HG02763 (cell line): Measurements from ENCODE around the gene PCDHGB1.
"Not testable (repeated sequence)": the region's sequence is repeated elsewhere in the genome, so short reads cannot be mapped to it uniquely, and the experiment has no call there.

ENCODE experiments used
- ATAC-seq: cut with Tn5 transposase; IDR thresholded peaks from one replicate; pipeline ENCODE4 v1.9.1; 2021; ENCODE audit warnings: mild to moderate bottlenecking, moderate library complexity; ENCODE audit not compliant: unreplicated experiment

PCDHGB1 gene

GRCh38 chr5:141345327-141345726 lies 4.6 kb upstream of the PCDHGB1 start:
- no peak for ATAC-seq

DNA sequence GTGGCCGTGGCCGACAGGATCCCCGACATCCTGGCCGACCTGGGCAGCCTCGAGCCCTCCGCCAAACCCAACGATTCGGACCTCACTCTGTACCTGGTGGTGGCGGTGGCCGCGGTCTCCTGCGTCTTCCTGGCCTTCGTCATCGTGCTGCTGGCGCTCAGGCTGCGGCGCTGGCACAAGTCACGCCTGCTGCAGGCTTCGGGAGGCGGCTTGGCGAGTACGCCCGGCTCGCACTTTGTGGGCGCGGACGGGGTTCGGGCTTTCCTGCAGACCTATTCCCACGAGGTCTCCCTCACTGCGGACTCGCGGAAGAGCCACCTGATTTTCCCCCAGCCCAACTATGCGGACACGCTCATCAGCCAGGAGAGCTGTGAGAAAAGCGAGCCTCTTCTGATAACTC lies 3.9 kb upstream of the PCDHGB1 start:
- ATAC-seq: not testable (repeated sequence)

GRCh38 chr5:141351591-141351990 lies 1.7 kb downstream of the PCDHGB1 start:
- no peak for ATAC-seq

DNA sequence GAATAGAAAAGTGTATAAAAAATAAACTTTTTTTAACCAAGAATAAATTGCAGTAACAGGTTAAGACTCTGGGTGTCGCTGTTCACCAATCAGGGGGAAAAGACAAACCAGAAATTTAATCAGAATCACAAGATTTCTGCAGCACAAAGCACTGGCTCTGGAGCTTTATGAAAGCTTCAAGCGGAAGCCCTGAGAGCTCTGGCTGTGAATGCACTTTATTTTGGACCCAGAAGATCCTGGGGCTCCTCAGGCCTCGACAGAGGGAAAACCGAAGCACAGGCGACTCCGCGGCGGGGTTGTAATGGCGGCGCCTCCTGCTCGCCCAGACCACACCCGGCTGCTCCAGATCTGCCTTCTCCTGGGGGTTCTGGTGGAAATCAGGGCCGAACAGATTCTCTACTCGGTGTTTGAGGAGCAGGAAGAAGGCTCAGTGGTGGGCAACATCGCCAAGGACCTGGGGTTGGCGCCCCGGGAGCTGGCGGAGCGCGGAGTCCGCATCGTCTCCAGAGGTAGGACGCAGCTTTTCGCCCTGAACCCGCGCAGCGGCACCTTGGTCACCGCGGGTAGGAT lies 5.1 kb downstream of the PCDHGB1 start, which contains the start of gene PCDHGA4:
Gene PCDHGA4, plus strand, starts transcription at position 122 of the 570 bp plus-strand sequence. Its CDS starts 87 bp downstream, at position 209.
- no peak for ATAC-seq

DNA sequence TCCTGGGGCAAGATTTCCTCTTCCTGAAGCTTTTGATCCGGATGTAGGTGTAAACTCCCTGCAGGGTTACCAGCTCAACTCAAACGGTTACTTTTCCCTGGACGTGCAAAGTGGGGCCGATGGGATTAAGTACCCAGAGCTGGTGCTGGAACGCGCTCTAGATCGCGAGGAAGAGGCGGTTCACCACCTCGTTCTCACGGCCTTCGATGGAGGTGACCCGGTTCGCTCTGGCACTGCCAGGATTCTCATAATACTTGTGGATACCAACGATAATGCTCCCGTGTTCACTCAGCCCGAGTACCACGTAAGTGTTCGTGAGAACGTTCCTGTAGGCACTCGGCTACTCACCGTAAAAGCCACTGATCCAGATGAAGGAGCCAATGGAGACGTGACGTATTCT lies 5.7 kb downstream of the PCDHGB1 start:
- no peak for ATAC-seq

DNA sequence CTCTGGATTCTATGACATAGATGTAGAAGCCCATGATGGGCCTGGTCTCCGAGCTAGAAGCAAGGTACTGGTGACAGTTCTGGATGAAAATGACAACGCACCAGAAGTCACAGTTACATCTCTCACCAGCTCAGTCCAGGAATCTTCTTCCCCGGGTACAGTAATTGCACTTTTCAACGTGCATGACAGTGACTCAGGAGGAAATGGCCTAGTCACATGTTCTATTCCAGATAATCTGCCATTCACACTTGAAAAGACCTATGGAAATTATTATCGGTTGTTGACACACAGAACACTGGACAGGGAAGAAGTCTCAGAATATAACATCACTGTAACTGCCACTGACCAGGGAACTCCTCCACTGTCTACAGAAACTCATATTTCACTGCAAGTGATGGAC lies 6.2 kb downstream of the PCDHGB1 start:
- ATAC-seq: no peak

- ATAC-seq: no peak
Observed at GRCh38 chr5:141356950-141357349, 7.1 kb downstream of the PCDHGB1 start.

- no peak for ATAC-seq
Observed at GRCh38 chr5:141359790-141360426, 10.0 kb downstream of the PCDHGB1 start, which contains the start of gene PCDHGB2. Gene PCDHGB2 (plus strand): TSS chr5:141359994. CDS start chr5:141360136, 142 bp downstream.

DNA sequence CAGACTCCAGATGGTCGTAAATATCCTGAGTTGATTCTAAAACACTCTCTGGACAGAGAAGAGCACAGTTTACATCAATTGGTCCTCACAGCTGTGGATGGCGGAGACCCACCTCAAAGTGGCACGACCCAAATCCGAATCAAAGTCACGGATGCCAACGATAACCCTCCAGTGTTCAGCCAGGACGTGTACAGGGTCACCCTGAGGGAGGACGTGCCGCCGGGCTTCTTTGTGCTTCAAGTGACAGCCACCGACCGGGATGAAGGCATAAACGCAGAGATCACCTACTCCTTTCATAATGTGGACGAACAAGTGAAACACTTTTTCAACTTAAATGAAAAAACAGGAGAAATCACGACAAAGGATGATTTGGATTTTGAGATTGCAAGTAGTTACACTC lies 10.8 kb downstream of the PCDHGB1 start:
- no peak for ATAC-seq

GRCh38 chr5:141362719-141363118 lies 12.8 kb downstream of the PCDHGB1 start:
- ATAC-seq: no peak

DNA sequence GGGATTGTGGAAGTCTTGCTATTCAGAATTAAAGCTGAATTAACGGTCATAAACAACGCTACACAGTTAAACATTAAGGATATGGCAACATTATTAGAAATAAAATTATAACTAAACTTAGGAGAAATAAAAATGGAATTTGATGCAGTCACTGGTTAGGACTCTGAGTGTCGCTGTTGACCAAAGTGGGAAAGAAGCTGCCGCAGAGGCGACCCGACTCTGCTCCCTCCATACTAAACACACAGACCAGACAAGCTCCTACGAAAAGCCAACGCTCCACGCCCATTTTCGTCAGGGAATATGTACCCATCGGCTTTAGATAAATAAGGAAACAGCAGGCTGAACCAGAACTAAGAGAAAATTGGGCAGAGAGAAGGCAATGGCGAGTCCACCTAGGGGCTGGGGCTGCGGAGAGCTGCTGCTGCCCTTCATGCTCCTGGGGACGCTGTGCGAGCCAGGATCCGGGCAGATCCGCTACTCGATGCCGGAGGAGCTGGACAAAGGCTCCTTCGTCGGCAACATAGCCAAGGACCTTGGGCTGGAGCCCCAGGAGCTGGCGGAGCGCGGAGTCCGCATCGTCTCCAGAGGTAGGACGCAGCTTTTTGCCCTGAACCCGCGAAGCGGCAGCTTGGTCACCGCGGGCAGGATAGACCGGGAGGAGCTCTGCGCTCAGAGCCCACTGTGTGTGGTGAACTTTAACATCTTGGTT lies 14.2 kb downstream of the PCDHGB1 start, which contains the start of gene PCDHGA5:
Gene PCDHGA5, plus strand, starts transcription at position 211 of the 709 bp plus-strand sequence. Its CDS starts 169 bp downstream, at position 380.
- no peak for ATAC-seq

DNA sequence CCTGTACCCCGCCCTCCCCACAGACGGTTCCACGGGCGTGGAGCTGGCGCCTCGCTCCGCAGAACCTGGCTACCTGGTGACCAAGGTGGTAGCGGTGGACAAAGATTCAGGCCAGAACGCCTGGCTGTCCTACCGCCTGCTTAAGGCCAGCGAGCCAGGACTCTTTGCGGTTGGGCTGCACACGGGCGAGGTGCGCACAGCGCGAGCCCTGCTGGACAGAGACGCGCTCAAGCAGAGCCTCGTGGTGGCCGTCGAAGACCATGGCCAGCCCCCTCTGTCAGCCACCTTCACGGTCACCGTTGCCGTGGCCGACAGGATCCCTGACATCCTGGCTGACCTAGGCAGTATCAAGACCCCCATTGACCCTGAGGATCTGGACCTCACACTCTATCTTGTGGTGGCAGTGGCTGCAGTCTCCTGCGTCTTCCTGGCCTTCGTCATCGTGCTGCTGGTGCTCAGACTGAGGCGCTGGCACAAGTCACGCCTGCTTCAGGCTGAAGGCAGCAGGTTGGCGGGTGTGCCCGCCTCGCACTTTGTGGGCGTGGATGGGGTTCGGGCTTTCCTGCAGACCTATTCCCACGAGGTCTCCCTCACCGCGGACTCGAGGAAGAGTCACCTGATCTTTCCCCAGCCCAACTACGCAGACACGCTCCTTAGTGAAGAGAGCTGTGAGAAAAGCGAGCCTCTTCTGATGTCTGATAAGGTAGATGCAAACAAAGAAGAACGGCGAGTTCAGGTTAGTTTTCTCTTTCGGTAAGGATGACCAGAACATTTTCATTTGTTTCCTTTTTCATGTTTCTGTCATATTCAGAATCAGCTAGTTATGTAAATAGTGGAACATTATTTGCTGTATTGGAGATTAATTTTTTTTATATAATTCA lies 16.4 kb downstream of the PCDHGB1 start:
- ATAC-seq: no peak

DNA sequence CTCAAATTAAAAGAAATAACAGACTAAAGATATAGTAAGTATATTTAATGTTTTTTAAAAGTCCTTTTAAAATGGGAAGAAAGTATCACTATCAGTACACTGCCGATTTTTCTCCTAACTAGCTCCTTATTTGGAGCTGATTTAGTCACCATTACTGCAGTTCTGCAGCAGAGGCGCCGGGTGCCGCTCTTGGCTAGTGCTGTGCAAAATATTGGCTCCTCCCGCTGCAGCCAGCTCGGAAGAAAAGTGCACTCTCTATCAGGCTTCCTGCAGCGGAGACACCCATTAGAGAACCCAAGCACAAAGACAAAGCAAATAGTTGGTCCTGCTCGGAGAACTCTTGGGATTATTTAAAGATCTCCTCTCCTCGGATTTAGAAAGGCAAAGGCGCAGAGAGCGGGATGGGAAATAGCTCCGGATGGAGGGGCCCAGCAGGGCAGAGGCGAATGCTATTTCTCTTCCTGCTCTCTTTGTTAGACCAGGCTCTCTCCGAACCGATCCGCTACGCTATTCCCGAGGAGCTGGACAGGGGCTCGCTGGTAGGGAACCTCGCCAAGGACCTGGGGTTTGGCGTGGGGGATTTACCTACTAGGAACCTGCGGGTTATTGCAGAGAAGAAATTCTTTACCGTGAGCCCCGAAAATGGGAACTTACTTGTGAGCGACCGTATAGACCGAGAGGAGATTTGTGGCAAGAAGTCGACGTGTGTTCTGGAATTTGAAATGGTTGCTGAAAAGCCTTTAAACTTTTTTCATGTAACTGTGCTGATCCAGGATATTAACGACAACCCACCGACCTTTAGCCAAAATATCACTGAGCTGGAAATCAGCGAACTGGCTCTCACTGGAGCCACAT lies 20.3 kb downstream of the PCDHGB1 start, which contains the start of gene PCDHGB3:
Gene PCDHGB3, plus strand, starts transcription at position 249 of the 855 bp plus-strand sequence. Its CDS starts 153 bp downstream, at position 402.
- ATAC-seq: peak; percentile 84

DNA sequence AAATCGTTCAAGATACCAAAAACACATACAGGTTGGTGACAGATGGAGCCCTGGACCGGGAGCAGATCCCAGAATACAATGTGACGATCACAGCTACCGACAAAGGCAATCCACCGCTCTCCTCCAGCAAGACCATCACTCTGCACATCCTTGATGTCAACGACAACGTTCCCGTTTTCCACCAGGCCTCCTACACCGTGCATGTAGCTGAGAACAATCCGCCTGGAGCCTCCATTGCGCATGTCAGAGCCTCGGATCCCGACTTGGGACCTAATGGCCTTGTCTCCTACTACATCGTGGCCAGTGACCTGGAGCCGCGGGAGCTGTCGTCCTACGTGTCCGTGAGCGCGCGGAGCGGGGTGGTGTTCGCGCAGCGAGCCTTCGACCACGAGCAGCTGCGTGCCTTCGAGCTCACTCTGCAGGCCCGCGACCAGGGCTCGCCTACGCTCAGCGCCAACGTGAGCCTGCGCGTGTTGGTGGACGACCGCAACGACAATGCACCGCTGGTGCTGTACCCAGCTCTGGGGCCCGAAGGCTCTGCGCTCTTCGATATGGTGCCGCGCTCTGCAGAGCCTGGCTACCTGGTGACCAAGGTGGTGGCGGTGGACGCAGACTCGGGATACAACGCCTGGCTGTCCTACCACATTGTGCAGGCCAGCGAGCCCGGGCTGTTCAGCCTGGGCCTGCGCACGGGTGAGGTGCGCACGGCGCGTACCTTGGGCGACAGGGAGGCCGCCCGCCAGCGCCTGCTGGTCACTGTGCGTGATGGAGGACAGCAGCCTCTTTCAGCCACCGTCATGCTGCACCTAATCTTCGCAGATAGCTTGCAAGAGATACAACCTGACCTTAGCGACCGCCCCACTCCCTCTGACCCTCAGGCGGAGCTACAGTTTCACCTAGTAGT lies 21.9 kb downstream of the PCDHGB1 start:
- ATAC-seq: no peak

GRCh38 chr5:141373673-141374317 lies 23.9 kb downstream of the PCDHGB1 start, which contains the start of gene PCDHGA6:
Gene PCDHGA6 (plus strand): TSS chr5:141373891. CDS start chr5:141374084, 193 bp downstream.
- no peak for ATAC-seq

DNA sequence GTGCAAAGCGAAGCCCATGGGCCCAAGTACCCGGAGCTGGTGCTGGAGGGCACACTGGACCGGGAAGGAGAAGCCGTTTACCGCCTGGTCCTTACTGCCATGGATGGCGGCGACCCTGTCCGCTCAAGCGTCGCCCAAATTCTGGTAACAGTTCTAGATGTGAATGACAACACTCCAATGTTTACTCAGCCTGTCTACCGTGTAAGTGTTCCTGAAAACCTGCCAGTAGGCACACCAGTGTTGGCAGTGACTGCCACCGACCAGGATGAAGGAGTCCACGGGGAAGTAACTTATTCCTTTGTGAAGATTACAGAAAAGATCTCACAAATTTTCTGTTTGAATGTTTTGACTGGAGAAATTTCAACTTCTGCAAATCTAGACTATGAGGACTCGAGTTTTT lies 24.7 kb downstream of the PCDHGB1 start:
- ATAC-seq: no peak

DNA sequence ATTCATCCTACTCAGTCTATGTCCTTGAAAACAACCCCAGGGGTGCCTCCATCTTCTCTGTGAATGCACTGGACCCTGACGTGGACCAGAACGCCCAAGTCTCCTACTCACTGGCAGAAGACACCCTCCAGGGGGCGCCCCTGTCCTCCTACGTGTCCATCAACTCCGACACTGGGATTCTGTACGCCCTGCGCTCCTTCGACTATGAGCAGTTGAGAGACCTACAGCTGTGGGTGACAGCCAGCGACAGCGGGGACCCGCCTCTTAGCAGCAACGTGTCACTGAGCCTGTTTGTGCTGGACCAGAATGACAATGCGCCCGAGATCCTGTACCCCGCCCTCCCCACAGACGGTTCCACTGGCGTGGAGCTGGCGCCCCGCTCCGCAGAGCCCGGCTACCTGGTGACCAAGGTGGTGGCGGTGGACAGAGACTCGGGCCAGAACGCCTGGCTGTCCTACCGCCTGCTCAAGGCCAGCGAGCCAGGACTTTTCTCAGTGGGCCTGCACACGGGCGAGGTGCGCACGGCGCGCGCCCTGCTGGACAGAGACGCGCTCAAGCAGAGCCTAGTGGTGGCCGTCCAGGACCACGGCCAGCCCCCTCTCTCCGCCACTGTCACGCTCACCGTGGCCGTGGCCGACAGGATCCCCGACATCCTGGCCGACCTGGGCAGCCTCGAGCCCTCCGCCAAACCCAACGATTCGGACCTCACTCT lies 25.7 kb downstream of the PCDHGB1 start:
- not testable (repeated sequence) for ATAC-seq
